Esophagus muscularis mucosa (tissue), 4 donors: ENCODE data around the gene FRS3. TPM values are rescaled to one million over a fixed set of nuclear protein-coding genes. Genes with fewer than 3 reads are reported as not detected.

ENCODE experiments used
- DNase-seq: peaks from one replicate; pipeline ENCODE4 v3.0.0-alpha.2; 2017; ENCODE audit errors: extremely low spot score
- H3K27ac ChIP-seq, 4 donors: fragments of 200-600 bp; sonication (generic); replicated peaks in 1 of 4; 1 replicate in 3 of 4; 2 replicates in 1 of 4; pipeline ENCODE4 v1.5.1; 2016 to 2019; ENCODE audit warnings: mild to moderate bottlenecking in 1 of 4
- H3K27me3 ChIP-seq, 4 donors: fragments of 200-600 bp; sonication (generic); one replicate each; pipeline versions ENCODE4 v1.5.1 to v1.6.0; 2016 to 2019
- H3K36me3 ChIP-seq, 4 donors: fragments of 200-600 bp; sonication (generic); one replicate each; pipeline ENCODE4 v1.5.1; 2016 to 2019
- H3K4me1 ChIP-seq, 4 donors: fragments of 200-600 bp; sonication (generic); one replicate each; pipeline ENCODE4 v1.5.1; 2016 to 2019
- H3K4me3 ChIP-seq, 4 donors: fragments of 200-600 bp; sonication (generic); 1 replicate in 2 of 4; 2 replicates in 2 of 4; pipeline ENCODE4 v1.5.1; 2016 to 2019; ENCODE audit warnings: mild to moderate bottlenecking in 4 of 4, moderate library complexity in 1 of 4
- H3K9me3 ChIP-seq, 4 donors: fragments of 200-600 bp; sonication (generic); 1 replicate in 3 of 4; 2 replicates in 1 of 4; pipeline ENCODE4 v1.5.1; 2016 to 2019
- CTCF ChIP-seq, 3 experiments: fragments of 200-600 bp in 2 of 3; fragments of 450-650 bp in 1 of 3; sonication (generic) in 2 of 3; IDR thresholded peaks; one replicate each; pipeline ENCODE4 v1.5.1; 2017 to 2019; ENCODE audit warnings: antibody characterized with exemption in 3 of 3, mild to moderate bottlenecking in 2 of 3, moderate library complexity in 1 of 3
- EP300 ChIP-seq: sonication (generic); formaldehyde crosslinking; IDR thresholded peaks from one replicate; pipeline ENCODE4 v1.6.1; 2017; ENCODE audit warnings: antibody characterized with exemption
- POLR2A ChIP-seq: fragments of 450-650 bp; IDR thresholded peaks from one replicate; pipeline ENCODE4 v1.6.1; 2017; ENCODE audit warnings: antibody characterized with exemption, moderate library complexity, mild to moderate bottlenecking, low read depth
- POLR2AphosphoS5 ChIP-seq, 2 donors: sonication (generic); formaldehyde crosslinking; IDR thresholded peaks; one replicate each; pipeline ENCODE4 v1.6.1; 2017; ENCODE audit warnings: antibody characterized with exemption in 2 of 2
- WGBS: methylation state at CpG from one replicate; pipeline ENCODE4 v1.1.5; 2018; 5-methylcytosine and 5-hydroxymethylcytosine counted together
- intact Hi-C: fragments of 100-400 bp; cut with DNase I; formaldehyde crosslinking; loops from one replicate; pipeline ENCODE4 v1.15.1; 2023
- total RNA-seq, 4 donors: library from RNA; depleted of rRNA; stranded (reverse); fragments of >200 nt; gene quantifications; one replicate each; pipeline versions ENCODE4 v1.1.0 to v1.2.1, GENCODE V29; 2016

The FRS3 gene
- total RNA-seq, 4 donors from 2014 or later = 5.0 to 9.9 (median 6.7) TPM

- WGBS = 2% methylated on average over 12 of the region's 58 CpGs
- no peak for TF ChIP-seq EP300
- no peak for TF ChIP-seq POLR2A
- TF ChIP-seq CTCF (IDR thresholded peaks at IDR 0.05) = peak; percentile 85 to 95 (median 90)
- TF ChIP-seq POLR2AphosphoS5 (IDR thresholded peaks at IDR 0.05) = peak; percentile 37 to 58
- Histone ChIP-seq H3K4me3 (peak overlapping the region; percentile 69 to 91 (median 76)), H3K4me1 (peaks cover 39 to 74% (median 54%) of the 10 kb centered on the region in 4 donors), H3K27ac (peak overlapping the region; percentile 92 to 96 (median 94)), H3K9me3 (no peaks in the 10 kb centered on the region), H3K36me3 (peaks cover 17 to 56% (median 28%) of the 10 kb centered on the region in 4 donors), H3K27me3 (no peaks in the 10 kb centered on the region)
- DNase-seq = peak; percentile 94
- intact Hi-C loops = loop anchor here (2.0 to 10.0 kb wide), 2 partner anchors 134 to 778 kb away; partner anchors contain the start of genes BYSL, MED20 and UBR2
These were observed 6.9 kb upstream of the FRS3 start for GRCh38 chr6:41786451-41787218.

- no peak for DNase-seq
These were observed 6.2 kb upstream of the FRS3 start for GRCh38 chr6:41785689-41786450.

GRCh38 chr6:41785254-41785653, 5.6 kb upstream of the FRS3 start:
- Histone ChIP-seq H3K36me3 (peaks cover 13 to 42% (median 15%) of the 10 kb centered on the region in 4 donors), H3K4me3 (no peak overlapping the region), H3K27ac (peak overlapping the region in 2 of 4 donors; percentile 93 to 96), H3K27me3 (no peaks in the 10 kb centered on the region), H3K4me1 (peaks cover 49 to 88% (median 64%) of the 10 kb centered on the region in 4 donors), H3K9me3 (no peaks in the 10 kb centered on the region)
- 81% methylated on average over 11 of the region's 11 CpGs for WGBS
- intact Hi-C loops = loop anchor here (10.0 kb wide), 1 partner anchor 780 kb away; the partner anchor contains the start of gene UBR2
- DNase-seq = no peak
- no peak for TF ChIP-seq POLR2AphosphoS5 (IDR thresholded peaks at IDR 0.05)
- TF ChIP-seq EP300 = no peak
- TF ChIP-seq CTCF (IDR thresholded peaks at IDR 0.05) = no peak
- no peak for TF ChIP-seq POLR2A

More at GRCh38 chr6:41785689-41786450, 6.2 kb upstream of the FRS3 start:
- Histone ChIP-seq H3K9me3 (no peaks in the 10 kb centered on the region), H3K27me3 (no peaks in the 10 kb centered on the region), H3K4me1 (peaks cover 46 to 82% (median 61%) of the 10 kb centered on the region in 4 donors), H3K27ac (peak overlapping the region; percentile 92 to 96 (median 94)), H3K4me3 (peak overlapping the region; percentile 69 to 91 (median 76)), H3K36me3 (peaks cover 17 to 48% (median 20%) of the 10 kb centered on the region in 4 donors)
- WGBS = 34% methylated on average over 10 of the region's 29 CpGs
- intact Hi-C loops = loop anchor here (2.0 to 10.0 kb wide), 2 partner anchors 135 to 779 kb away; partner anchors contain the start of genes BYSL, MED20 and UBR2
- TF ChIP-seq EP300 (no peak), POLR2AphosphoS5 (IDR thresholded peaks at IDR 0.05) (no peak), POLR2A (no peak), CTCF (IDR thresholded peaks at IDR 0.05) (no peak)

GRCh38 chr6:41784581-41785171, 5.0 kb upstream of the FRS3 start:
- no peaks in the 10 kb centered on the region for H3K27me3 ChIP-seq
- H3K4me3 ChIP-seq = no peak overlapping the region
- no peak overlapping the region for H3K27ac ChIP-seq
- no peaks in the 10 kb centered on the region for H3K9me3 ChIP-seq
- TF ChIP-seq POLR2A (no peak), POLR2AphosphoS5 (IDR thresholded peaks at IDR 0.05) (no peak), EP300 (no peak), CTCF (IDR thresholded peaks at IDR 0.05) (no peak)
- intact Hi-C loops = loop anchor here (5.0 to 10.0 kb wide), 2 partner anchors 258 to 780 kb away; partner anchors contain the start of gene UBR2
- DNase-seq = no peak
- peaks cover 7 to 37% (median 10%) of the 10 kb centered on the region in 4 donors for H3K36me3 ChIP-seq
- 63% methylated on average over 5 of the region's 5 CpGs for WGBS
- H3K4me1 ChIP-seq = peaks cover 49 to 88% (median 64%) of the 10 kb centered on the region in 4 donors
